HepG2 (cell line): ENCODE results near the gene ACOT13. TPM values are rescaled to one million over a fixed set of nuclear protein-coding genes. Genes with fewer than 3 reads are reported as not detected.

Experiments used
- AGO1 ChIP-seq: fragments of 200-400 bp; formaldehyde crosslinking; IDR thresholded peaks from 2 replicates; pipeline ENCODE4 v1.6.1; 2017; ENCODE audit warnings: mild to moderate bottlenecking, low read depth, low read length, moderate library complexity; ENCODE audit not compliant: poor library complexity, severe bottlenecking
- ARHGAP35 ChIP-seq: sonication (generic); formaldehyde crosslinking; IDR thresholded peaks from 2 replicates; pipeline ENCODE4 v1.9.0; 2022; ENCODE audit warnings: mild to moderate bottlenecking, inconsistent platforms, moderate library complexity, missing genetic modification reagents, borderline replicate concordance
- CHD2 ChIP-seq: IDR thresholded peaks from 2 replicates; pipeline ENCODE4 v1.6.1; 2011; ENCODE audit warnings: low read depth, low read length, improper control_type of control experiment
- CTCF ChIP-seq: sonication (generic); formaldehyde crosslinking; IDR thresholded peaks from 2 replicates; pipeline ENCODE4 v1.5.0; 2020; ENCODE audit warnings: mild to moderate bottlenecking, missing genetic modification reagents, moderate library complexity
- HES4 ChIP-seq: sonication (generic); formaldehyde crosslinking; IDR thresholded peaks from 2 replicates; pipeline ENCODE4 v1.9.0; 2021; ENCODE audit warnings: mild to moderate bottlenecking, missing genetic modification reagents, borderline replicate concordance
- HNRNPK ChIP-seq: fragments of 200-400 bp; formaldehyde crosslinking; IDR thresholded peaks from 2 replicates; pipeline ENCODE4 v1.6.1; 2018; ENCODE audit warnings: low read length, low read depth, moderate library complexity, mild to moderate bottlenecking; ENCODE audit not compliant: poor library complexity, severe bottlenecking
- HNRNPLL ChIP-seq: fragments of 200-400 bp; formaldehyde crosslinking; IDR thresholded peaks from 2 replicates; pipeline ENCODE4 v1.6.1; 2017; ENCODE audit warnings: mild to moderate bottlenecking, low read depth, low read length; ENCODE audit not compliant: poor library complexity, severe bottlenecking
- MED8 ChIP-seq: sonication (generic); formaldehyde crosslinking; IDR thresholded peaks from 2 replicates; pipeline ENCODE4 v1.8.1; 2023; ENCODE audit warnings: mild to moderate bottlenecking, missing genetic modification reagents; ENCODE audit not compliant: insufficient replicate concordance
- PAX8 ChIP-seq: sonication (generic); formaldehyde crosslinking; IDR thresholded peaks from 2 replicates; pipeline ENCODE4 v1.8.0; 2022; ENCODE audit warnings: mild to moderate bottlenecking, missing genetic modification reagents, borderline replicate concordance
- PRMT3 ChIP-seq: sonication (generic); formaldehyde crosslinking; IDR thresholded peaks from 2 replicates; pipeline ENCODE4 v1.8.1; 2022; ENCODE audit warnings: low read depth, mild to moderate bottlenecking, moderate library complexity, missing genetic modification reagents, borderline replicate concordance
- REL ChIP-seq: sonication (generic); formaldehyde crosslinking; conservative IDR thresholded peaks from 2 replicates; pipeline ENCODE4 v1.8.0; 2022; ENCODE audit warnings: mild to moderate bottlenecking, missing genetic modification reagents, moderate library complexity
- RXRB ChIP-seq: IDR thresholded peaks from 2 replicates; pipeline ENCODE4 v1.6.1; 2016; ENCODE audit warnings: borderline replicate concordance, missing genetic modification reagents, missing compliant biosample characterization
- SALL1 ChIP-seq: sonication (generic); formaldehyde crosslinking; IDR thresholded peaks from 2 replicates; pipeline ENCODE4 v1.8.0; 2022; ENCODE audit warnings: mild to moderate bottlenecking, missing genetic modification reagents
- ZHX1 ChIP-seq: sonication (generic); formaldehyde crosslinking; IDR thresholded peaks from 2 replicates; pipeline ENCODE4 v1.8.1; 2022; ENCODE audit warnings: low read depth, mild to moderate bottlenecking, missing genetic modification reagents
- ZNF280B ChIP-seq: sonication (generic); formaldehyde crosslinking; IDR thresholded peaks from 2 replicates; pipeline ENCODE4 v1.5.0; 2020; ENCODE audit warnings: missing genetic modification reagents, mild to moderate bottlenecking, borderline replicate concordance
- ZNF333 ChIP-seq: sonication (generic); formaldehyde crosslinking; IDR thresholded peaks from 2 replicates; pipeline ENCODE4 v1.4.0; 2020; ENCODE audit warnings: mild to moderate bottlenecking, missing genetic modification reagents, borderline replicate concordance
- ZNF550 ChIP-seq: sonication (generic); formaldehyde crosslinking; IDR thresholded peaks from 2 replicates; pipeline ENCODE4 v1.4.0; 2020; ENCODE audit warnings: mild to moderate bottlenecking, missing genetic modification reagents, borderline replicate concordance
- ZNF761 ChIP-seq: sonication (generic); formaldehyde crosslinking; conservative IDR thresholded peaks from 2 replicates; pipeline ENCODE4 v1.4.0; 2020; ENCODE audit warnings: mild to moderate bottlenecking, missing genetic modification reagents
- polyA plus RNA-seq, 8 experiments: library from polyadenylated mRNA; depleted of rRNA in 3 of 8; stranded (reverse) in 7 of 8; unstranded in 1 of 8; fragments of >200 nt; fragmentation: Illumina TruSeq in 4 of 8; extraction: Trizol in 4 of 8; gene quantifications; 2 replicates each; pipeline versions ENCODE4 v1.2.1 to v1.2.3, GENCODE V29; 2011 to 2016; ENCODE audit warnings: low read depth in 4 of 8, missing spikeins in 1 of 8, mixed read lengths in 1 of 8; ENCODE audit not compliant: insufficient read depth in 1 of 8
- total RNA-seq, 5 experiments: library from RNA; depleted of rRNA; stranded (reverse); fragments of >200 nt; fragmentation: Illumina TruSeq; extraction: Trizol; gene quantifications; 2 replicates each; pipeline ENCODE4 v1.2.3, GENCODE V29; 2016; ENCODE audit warnings: low read depth in 1 of 5
- TF ChIP-seq, protein P1 (sequence below): sonication (generic); formaldehyde crosslinking; IDR thresholded peaks from 2 replicates; pipeline ENCODE4 v1.8.0; 2022; ENCODE audit warnings: low read depth, missing genetic modification reagents

The ACOT13 gene
- total and polyA plus RNA-seq, 2 of the 13 experiments (the other 11 are each of a cell fraction or from before 2014, with no cell fraction given) = 31.5 to 45.1 TPM

DNA sequence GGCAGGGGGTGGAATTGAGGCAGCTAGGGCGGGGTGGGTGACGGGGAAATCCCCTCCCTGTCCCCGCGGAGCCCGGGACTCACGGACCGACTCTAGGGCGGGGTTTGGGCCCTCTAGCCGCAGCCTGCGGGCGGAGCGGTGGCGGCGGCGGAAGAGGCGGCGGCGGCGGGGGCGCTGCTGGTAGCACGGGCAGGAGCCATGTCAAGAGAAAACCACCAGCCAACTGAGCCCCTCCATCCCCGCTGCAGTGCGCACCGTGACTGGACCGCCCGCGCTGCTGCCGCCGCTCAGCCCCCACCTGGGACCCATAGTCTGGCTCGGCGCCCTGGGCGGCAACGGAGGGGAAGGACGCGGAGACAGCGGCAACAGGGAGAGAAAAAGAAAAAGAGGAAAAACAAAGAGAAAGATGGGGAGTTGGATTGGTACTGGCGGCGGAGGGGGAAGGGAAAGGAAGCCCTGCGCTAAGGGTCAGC, 53.3 kb downstream of the ACOT13 start (continued):
- TF ChIP-seq ZHX1 (CRISPR knock-in tag) (peak; percentile 31; the same call in 1 of the 2 replicates), CHD2 (peak; percentile 66), RXRB (no peak), HES4 (CRISPR knock-in tag) (0 out of 2 replicates have a peak, but pooled peaks have one; percentile 66), ZNF550 (CRISPR knock-in tag) (no peak), HNRNPLL (peak; percentile 86), CTCF (CRISPR knock-in tag) (peak; percentile 21; the same call in 1 of the 2 replicates), ARHGAP35 (CRISPR knock-in tag) (peak; percentile 14; the same call in 1 of the 2 replicates), ZNF280B (CRISPR knock-in tag) (peak; percentile 49; the same call in 1 of the 2 replicates), AGO1 (peak; percentile 75), SALL1 (CRISPR knock-in tag) (peak; percentile 46), REL (CRISPR knock-in tag) (peak; percentile 86; the same call in 1 of the 2 replicates), ZNF761 (CRISPR knock-in tag) (0 out of 2 replicates have a peak, but pooled peaks have one; percentile 23), MED8 (CRISPR knock-in tag) (no peak), ZNF333 (CRISPR knock-in tag) (no peak), HNRNPK (peak; percentile 87), PAX8 (CRISPR knock-in tag) (0 out of 2 replicates have a peak, but pooled peaks have one; percentile 41), PRMT3 (CRISPR knock-in tag) (peak; percentile 63; the same call in 1 of the 2 replicates)
- TF ChIP-seq, protein P1, sequence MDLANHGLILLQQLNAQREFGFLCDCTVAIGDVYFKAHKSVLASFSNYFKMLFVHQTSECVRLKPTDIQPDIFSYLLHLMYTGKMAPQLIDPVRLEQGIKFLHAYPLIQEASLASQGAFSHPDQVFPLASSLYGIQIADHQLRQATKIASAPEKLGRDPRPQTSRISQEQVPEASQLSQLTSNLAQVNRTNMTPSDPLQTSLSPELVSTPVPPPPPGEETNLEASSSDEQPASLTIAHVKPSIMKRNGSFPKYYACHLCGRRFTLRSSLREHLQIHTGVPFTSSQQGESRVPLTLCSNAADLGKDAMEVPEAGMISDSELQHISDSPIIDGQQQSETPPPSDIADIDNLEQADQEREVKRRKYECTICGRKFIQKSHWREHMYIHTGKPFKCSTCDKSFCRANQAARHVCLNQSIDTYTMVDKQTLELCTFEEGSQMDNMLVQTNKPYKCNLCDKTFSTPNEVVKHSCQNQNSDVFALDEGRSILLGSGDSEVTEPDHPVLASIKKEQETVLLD (CRISPR knock-in tag) = peak; percentile 57
